ENCODE results near the gene NLRX1.

Gene NLRX1

DNA sequence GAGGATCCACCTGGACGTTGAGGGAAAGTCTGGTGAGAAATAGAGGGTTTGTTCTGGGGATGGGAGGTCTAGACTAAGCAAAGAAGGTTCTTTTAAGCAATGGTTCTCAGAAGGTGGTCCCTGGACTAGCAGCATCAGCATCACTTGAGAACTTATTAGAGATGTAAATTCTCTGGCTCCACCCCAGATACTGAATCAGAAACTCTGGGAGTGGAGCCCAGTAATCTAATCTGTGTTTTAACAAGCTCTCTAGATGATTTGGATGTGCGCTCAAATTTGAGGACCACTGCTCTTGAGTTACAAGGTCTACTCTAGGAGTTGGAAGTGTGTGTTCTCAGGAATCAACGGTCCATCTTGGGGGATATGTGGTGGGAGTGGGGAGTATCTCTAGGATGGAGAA is 23.0 kb upstream of the NLRX1 start:
- ChIA-PET CTCF (interaction anchor here (0.7 to 6.3 kb wide), 19 partner anchors 10 to 192 kb away, joined by 3 to 53 read pairs (median 5); partner anchors contain the start of genes HINFP and NLRX1), POLR2A (no interaction called here)
- TF ChIP-seq, protein P1, sequence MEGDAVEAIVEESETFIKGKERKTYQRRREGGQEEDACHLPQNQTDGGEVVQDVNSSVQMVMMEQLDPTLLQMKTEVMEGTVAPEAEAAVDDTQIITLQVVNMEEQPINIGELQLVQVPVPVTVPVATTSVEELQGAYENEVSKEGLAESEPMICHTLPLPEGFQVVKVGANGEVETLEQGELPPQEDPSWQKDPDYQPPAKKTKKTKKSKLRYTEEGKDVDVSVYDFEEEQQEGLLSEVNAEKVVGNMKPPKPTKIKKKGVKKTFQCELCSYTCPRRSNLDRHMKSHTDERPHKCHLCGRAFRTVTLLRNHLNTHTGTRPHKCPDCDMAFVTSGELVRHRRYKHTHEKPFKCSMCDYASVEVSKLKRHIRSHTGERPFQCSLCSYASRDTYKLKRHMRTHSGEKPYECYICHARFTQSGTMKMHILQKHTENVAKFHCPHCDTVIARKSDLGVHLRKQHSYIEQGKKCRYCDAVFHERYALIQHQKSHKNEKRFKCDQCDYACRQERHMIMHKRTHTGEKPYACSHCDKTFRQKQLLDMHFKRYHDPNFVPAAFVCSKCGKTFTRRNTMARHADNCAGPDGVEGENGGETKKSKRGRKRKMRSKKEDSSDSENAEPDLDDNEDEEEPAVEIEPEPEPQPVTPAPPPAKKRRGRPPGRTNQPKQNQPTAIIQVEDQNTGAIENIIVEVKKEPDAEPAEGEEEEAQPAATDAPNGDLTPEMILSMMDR (IDR thresholded peaks at IDR 0.05; ENCODE audit: control extremely low read depth, extremely low read depth, low read depth, missing control alignments), result no peak
- no peak for DNase-seq (ENCODE audit: extremely low spot score)

DNA sequence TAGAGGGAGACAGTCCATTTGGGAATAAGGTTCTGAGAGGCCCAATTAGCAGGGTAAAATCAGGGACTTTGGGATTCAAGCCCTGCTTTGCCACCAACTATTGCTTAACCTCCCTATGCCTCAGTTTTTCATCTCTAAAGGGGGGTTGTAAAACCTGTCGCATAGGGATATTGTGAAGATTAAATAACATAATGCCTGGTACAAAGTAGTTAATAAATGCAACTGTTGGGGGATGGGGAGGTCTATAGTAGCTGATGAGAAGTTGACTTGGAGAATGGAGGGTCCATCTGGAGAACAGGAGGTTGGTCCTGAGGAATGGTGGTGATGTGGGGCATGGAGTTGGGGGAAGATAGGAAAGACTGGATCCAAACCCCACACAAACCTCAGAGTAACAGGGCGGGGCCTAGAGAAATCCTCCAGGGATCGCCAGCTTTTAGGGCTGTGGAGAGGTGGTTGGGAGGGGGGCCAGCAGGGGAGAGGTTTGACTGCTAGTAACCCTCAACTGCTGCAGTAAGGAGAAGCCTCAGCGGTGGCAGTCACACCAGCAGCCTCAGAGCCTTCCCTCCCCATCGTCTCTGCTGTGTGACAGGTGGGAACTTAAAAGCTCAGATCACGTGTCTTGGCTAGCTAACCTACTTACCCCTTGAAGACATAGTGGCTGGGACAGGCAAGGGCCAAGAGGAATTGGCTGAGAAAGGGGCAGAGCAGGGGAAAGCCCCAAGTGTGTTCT is 20.8 kb upstream of the NLRX1 start:
- ChIA-PET POLR2A (no interaction called here), CTCF (interaction anchor here (1.4 to 6.3 kb wide), 4 partner anchors 7 to 175 kb away, joined by 4 to 53 read pairs (median 5); no protein-coding TSS in a partner anchor)
- TF ChIP-seq, protein P1 (IDR thresholded peaks at IDR 0.05; ENCODE audit: control extremely low read depth, extremely low read depth, low read depth, missing control alignments), result no peak
- no peak for DNase-seq (ENCODE audit: extremely low spot score)

DNA sequence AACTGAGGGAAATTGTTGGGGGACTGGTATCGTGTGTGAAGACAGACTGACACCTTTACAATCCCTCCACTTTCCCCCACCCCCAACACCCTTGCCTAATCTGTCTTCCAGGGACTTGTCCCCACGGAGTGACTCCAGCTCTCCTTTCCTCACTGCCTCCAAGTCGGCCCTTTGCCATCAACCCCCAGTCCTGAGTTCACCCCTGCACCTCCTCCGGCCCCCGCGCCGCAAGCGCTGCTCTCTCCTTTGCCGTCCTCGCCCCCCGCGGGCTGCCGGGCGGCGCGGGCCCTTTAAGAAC is 19.9 kb upstream of the NLRX1 start:
- CTCF ChIA-PET, result interaction anchor here (0.9 to 2.3 kb wide), 4 partner anchors 47 to 174 kb away, joined by 3 to 9 read pairs (median 5); no protein-coding TSS in a partner anchor

DNA sequence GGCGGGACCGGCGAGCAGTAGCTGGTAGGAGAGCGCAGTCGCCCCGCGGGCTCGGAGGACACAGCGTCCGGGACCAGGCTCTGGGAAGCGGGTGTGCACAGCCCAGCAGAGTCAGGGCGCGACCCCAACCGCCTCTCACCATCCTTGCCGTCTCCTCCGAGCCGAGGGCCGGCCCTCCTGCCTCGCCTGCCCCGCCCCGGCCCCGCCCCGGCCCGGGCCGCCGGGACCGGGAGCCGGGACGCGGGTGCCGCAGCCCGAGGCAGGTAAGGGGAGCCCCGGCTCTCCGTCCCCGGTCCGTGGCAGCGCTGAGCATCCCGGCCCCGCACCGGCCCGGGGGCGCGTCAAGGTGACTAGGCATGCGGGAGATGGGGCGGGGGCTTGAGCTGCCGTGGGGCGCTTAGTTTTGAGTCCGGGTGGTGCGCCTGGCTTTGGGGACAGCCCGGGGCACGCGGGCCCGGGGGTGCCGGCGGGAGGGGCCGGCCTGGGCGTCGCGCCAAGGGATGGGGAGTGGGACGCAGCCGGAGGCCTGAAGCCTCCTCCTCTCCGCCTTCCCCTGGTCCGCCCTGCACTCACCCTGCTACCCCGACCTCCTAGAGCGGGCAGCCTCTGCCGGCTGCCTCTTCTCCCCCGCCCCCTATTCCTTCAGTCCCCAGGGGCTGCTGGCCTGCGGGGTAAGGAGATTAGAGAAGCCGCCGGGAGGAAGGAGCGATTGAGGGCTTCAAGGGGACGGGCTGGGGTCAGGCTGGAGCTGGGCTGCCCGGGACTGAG is 19.3 kb upstream of the NLRX1 start, which contains the start of gene ABCG4:
Gene ABCG4, plus strand, starts transcription at position 35 of the 768 bp plus-strand sequence. CDS start 914 bp downstream, outside the sequence.
- POLR2A ChIA-PET, result no interaction called here
- CTCF ChIA-PET, result interaction anchor here (0.8 to 2.3 kb wide), 4 partner anchors 42 to 174 kb away, joined by 3 to 9 read pairs (median 4); no protein-coding TSS in a partner anchor
- TF ChIP-seq, protein P1 (IDR thresholded peaks at IDR 0.05; ENCODE audit: control extremely low read depth, extremely low read depth, low read depth, missing control alignments), result no peak
- no peak for DNase-seq (ENCODE audit: extremely low spot score)

More for the DNA sequence above, 19.9 kb upstream of the NLRX1 start:
- no peak for DNase-seq (ENCODE audit: extremely low spot score)
- TF ChIP-seq, protein P1 (IDR thresholded peaks at IDR 0.05; ENCODE audit: control extremely low read depth, extremely low read depth, low read depth, missing control alignments), result no peak
- POLR2A ChIA-PET, result no interaction called here

DNA sequence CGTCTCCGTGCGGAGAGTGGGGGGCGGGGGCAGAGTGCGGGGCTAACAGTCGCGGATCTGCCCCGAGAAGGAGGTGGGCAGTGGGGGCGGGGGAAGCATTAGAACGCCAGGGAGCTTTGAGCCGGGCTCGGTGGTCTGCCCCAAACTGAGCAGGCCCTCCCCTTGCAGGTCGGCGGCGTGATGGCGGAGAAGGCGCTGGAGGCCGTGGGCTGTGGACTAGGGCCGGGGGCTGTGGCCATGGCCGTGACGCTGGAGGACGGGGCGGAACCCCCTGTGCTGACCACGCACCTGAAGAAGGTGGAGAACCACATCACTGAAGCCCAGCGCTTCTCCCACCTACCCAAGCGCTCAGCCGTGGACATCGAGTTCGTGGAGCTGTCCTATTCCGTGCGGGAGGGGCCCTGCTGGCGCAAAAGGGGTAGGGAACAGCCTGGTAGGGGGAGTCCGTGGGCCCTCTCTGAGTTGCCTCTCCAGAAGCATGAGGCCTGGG is 18.7 kb upstream of the NLRX1 start:
- TF ChIP-seq, protein P1 (IDR thresholded peaks at IDR 0.05; ENCODE audit: control extremely low read depth, extremely low read depth, low read depth, missing control alignments), result no peak
- DNase-seq (ENCODE audit: extremely low spot score), result no peak
- CTCF ChIA-PET, result interaction anchor here (0.8 to 8.9 kb wide), 4 partner anchors 20 to 46 kb away, joined by 3 to 45 read pairs (median 6); partner anchors contain the start of gene NLRX1
- POLR2A ChIA-PET, result no interaction called here

DNA sequence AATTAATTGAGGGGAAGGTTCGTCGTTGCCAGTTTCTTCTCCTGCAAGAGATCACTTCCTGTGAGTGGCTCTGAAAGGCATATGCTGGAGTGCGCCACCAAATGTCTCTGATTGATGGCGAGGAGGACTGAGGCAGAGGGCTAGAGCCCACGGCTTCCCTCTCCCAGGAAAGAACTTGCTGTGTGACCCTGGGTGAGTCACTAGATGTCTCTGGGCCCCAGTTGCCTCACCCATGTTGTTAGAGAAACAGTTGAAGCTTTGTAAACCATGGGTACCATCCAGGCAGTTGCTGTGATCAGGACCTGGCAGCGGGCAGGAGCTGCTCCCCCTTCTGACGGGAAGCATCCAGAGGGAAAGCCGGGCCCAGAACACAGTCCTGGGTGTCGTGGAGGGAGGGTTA is 16.5 kb upstream of the NLRX1 start:
- POLR2A ChIA-PET, result no interaction called here
- DNase-seq (ENCODE audit: extremely low spot score), result no peak
- CTCF ChIA-PET, result interaction anchor here (1.3 to 8.9 kb wide), 8 partner anchors 7 to 170 kb away, joined by 3 to 53 read pairs (median 6); partner anchors contain the start of gene NLRX1
- TF ChIP-seq, protein P1 (IDR thresholded peaks at IDR 0.05; ENCODE audit: control extremely low read depth, extremely low read depth, low read depth, missing control alignments), result no peak
